HepG2 (cell line): ENCODE data around the gene CDC14B. TPM values are rescaled to one million over a fixed set of nuclear protein-coding genes. Genes with fewer than 3 reads are reported as not detected.

Experiments used
- ATAC-seq: fragments of 200-7000 bp; cut with Tn5 transposase; 3 replicates; pipeline ENCODE4 v1.9.1; 2020; ENCODE audit warnings: mild to moderate bottlenecking, moderate library complexity
- BruUV-seq: library from RNA; stranded (reverse); fragments of 400-500 nt; replicated peaks from 2 replicates; lab custom pipeline; 2021; lab: Mats Ljungman, UMichigan
- CTCF ChIA-PET: fragments of 300-600 bp; formaldehyde crosslinking; extraction: SDS; loops from one replicate; lab custom pipeline; 2021; ENCODE audit warnings: low total read pairs, inconsistent platforms, low intra/inter-chr PET ratio; lab: Yijun Ruan, JAX
- POLR2A ChIA-PET: fragments of 350-600 bp; sonication (Branson Sonifier 250); formaldehyde crosslinking; loops from one replicate; lab custom pipeline; 2020; ENCODE audit warnings: antibody characterized with exemption, inconsistent platforms; lab: Yijun Ruan, JAX
- DNase-seq: peaks from one replicate; pipeline ENCODE4 v3.0.0-alpha.2; 2015; ENCODE audit warnings: low spot score
- FAIRE-seq: peaks from 3 replicates; lab custom pipeline; 2011; peaks lifted over from hg19 to GRCh38; lab: Jason Lieb, UNC
- H2AFZ ChIP-seq: one replicate; pipeline ENCODE4 v1.6.1; 2011; ENCODE audit warnings: low read length, inconsistent platforms
- H3K27ac ChIP-seq: fragments of 300-600 bp; 3 replicates; pipeline ENCODE4 v1.8.0; 2011; ENCODE audit warnings: mixed run types, mild to moderate bottlenecking, mixed read lengths, low read length, inconsistent platforms; ENCODE audit not compliant: insufficient read depth; ENCODE audit errors: extremely low read length
- H3K27me3 ChIP-seq, 2 experiments: fragments of 200-600 bp in 1 of 2; 2 replicates in 1 of 2; 3 replicates in 1 of 2; pipeline versions ENCODE4 v1.6.0 to v1.8.0; 2011; ENCODE audit warnings: low read length in 2 of 2, mild to moderate bottlenecking in 2 of 2, moderate library complexity in 2 of 2, inconsistent platforms in 1 of 2; ENCODE audit not compliant: insufficient read depth in 2 of 2, control insufficient read depth in 1 of 2
- H3K36me3 ChIP-seq, 2 experiments: fragments of 200-600 bp in 1 of 2; replicated peaks in 1 of 2; 2 replicates in 1 of 2; 3 replicates in 1 of 2; pipeline versions ENCODE4 v1.5.1 to v1.8.0; 2011; ENCODE audit warnings: low read length in 2 of 2, inconsistent platforms in 1 of 2; ENCODE audit not compliant: insufficient read depth in 2 of 2, control insufficient read depth in 1 of 2
- H3K4me1 ChIP-seq: 2 replicates; pipeline ENCODE4 v1.5.1; 2012; ENCODE audit warnings: low read length, inconsistent platforms; ENCODE audit not compliant: insufficient read depth
- H3K4me2 ChIP-seq: 2 replicates; pipeline ENCODE4 v1.6.0; 2011; ENCODE audit warnings: low read depth, low read length, inconsistent platforms
- H3K4me3 ChIP-seq, 3 experiments: fragments of 200-600 bp in 1 of 3; sonication (generic), shearing (Covaris generic) in 1 of 3; replicated peaks in 1 of 3; 2 replicates each; pipeline ENCODE4 v1.5.1; 2011 to 2016; ENCODE audit warnings: low read length in 3 of 3, inconsistent platforms in 2 of 3, low read depth in 2 of 3, mild to moderate bottlenecking in 2 of 3, control low read depth in 1 of 3, mixed read lengths in 1 of 3; ENCODE audit not compliant: insufficient read depth in 1 of 3
- H3K79me2 ChIP-seq: one replicate; pipeline ENCODE4 v1.6.1; 2011; ENCODE audit warnings: low read length, inconsistent platforms; ENCODE audit not compliant: insufficient read depth
- H3K9ac ChIP-seq: 2 replicates; pipeline ENCODE4 v1.6.0; 2011; ENCODE audit warnings: mild to moderate bottlenecking, low read depth, low read length, inconsistent platforms; ENCODE audit not compliant: insufficient read depth
- H3K9me3 ChIP-seq: 2 replicates; pipeline ENCODE4 v1.5.1; 2012; ENCODE audit warnings: mild to moderate bottlenecking, low read length
- H4K20me1 ChIP-seq: 2 replicates; pipeline ENCODE4 v1.6.0; 2011; ENCODE audit warnings: inconsistent platforms, mild to moderate bottlenecking, low read length, moderate library complexity; ENCODE audit not compliant: insufficient read depth
- CCAR2 ChIP-seq: fragments of 200-400 bp; formaldehyde crosslinking; optimal IDR thresholded peaks from 2 replicates; pipeline ENCODE3; 2018; ENCODE audit warnings: low read depth, mild to moderate bottlenecking, low read length, moderate library complexity
- DRAP1 ChIP-seq: IDR thresholded peaks from 2 replicates; pipeline ENCODE4 v1.6.1; 2016; ENCODE audit warnings: missing genetic modification reagents, missing compliant biosample characterization
- KMT2A ChIP-seq: sonication (generic); formaldehyde crosslinking; IDR thresholded peaks from 2 replicates; pipeline ENCODE4 v1.4.0; 2020; ENCODE audit warnings: missing genetic modification reagents
- SIX1 ChIP-seq: sonication (generic); formaldehyde crosslinking; IDR thresholded peaks from 2 replicates; pipeline ENCODE4 v1.4.0; 2020; ENCODE audit warnings: missing genetic modification reagents, borderline replicate concordance
- SYNCRIP ChIP-seq: fragments of 200-400 bp; formaldehyde crosslinking; IDR thresholded peaks from 2 replicates; pipeline ENCODE4 v1.6.1; 2018; ENCODE audit warnings: mild to moderate bottlenecking, low read depth, low read length; ENCODE audit not compliant: insufficient read depth
- ZBTB26 ChIP-seq: IDR thresholded peaks from 2 replicates; pipeline ENCODE4 v1.6.1; 2016; ENCODE audit warnings: missing compliant biosample characterization, missing genetic modification reagents, borderline replicate concordance
- ZFP1 ChIP-seq: IDR thresholded peaks from 2 replicates; pipeline ENCODE4 v1.6.1; 2016
- ZNF337 ChIP-seq: sonication (generic); formaldehyde crosslinking; IDR thresholded peaks from 2 replicates; pipeline ENCODE4 v1.5.1; 2020; ENCODE audit warnings: missing genetic modification reagents, low read depth, mild to moderate bottlenecking, borderline replicate concordance
- ZNF781 ChIP-seq: sonication (generic); formaldehyde crosslinking; IDR thresholded peaks from 2 replicates; pipeline ENCODE4 v1.5.1; 2020; ENCODE audit warnings: borderline replicate concordance, mild to moderate bottlenecking, missing genetic modification reagents; ENCODE audit errors: not compliant biosample characterization
- WGBS: methylation state at CpG from one replicate; pipeline ENCODE4 v1.1.6; 2017; ENCODE audit warnings: low lambda C conversion rate; 5-methylcytosine and 5-hydroxymethylcytosine counted together
- in situ Hi-C: cut with HindIII; loops from 2 replicates; pipeline ENCODE4 v1.10.0; 2017; ENCODE audit warnings: low pct_unique_long_range_greater_than_20kb; ENCODE audit not compliant: extremely low pct_ligation_motif_present
- intact Hi-C: fragments of 100-400 bp; cut with micrococcal nuclease; formaldehyde crosslinking; loops from one replicate; pipeline ENCODE4 v1.10.0; 2022; ENCODE audit not compliant: unreplicated experiment
- polyA plus RNA-seq, 8 experiments: library from polyadenylated mRNA; depleted of rRNA in 3 of 8; stranded (reverse) in 7 of 8; unstranded in 1 of 8; fragments of >200 nt; fragmentation: Illumina TruSeq in 4 of 8; extraction: Trizol in 4 of 8; gene quantifications; 2 replicates each; pipeline versions ENCODE4 v1.2.1 to v1.2.3, GENCODE V29; 2011 to 2016; ENCODE audit warnings: low read depth in 4 of 8, missing spikeins in 1 of 8, mixed read lengths in 1 of 8; ENCODE audit not compliant: insufficient read depth in 1 of 8
- total RNA-seq, 5 experiments: library from RNA; depleted of rRNA; stranded (reverse); fragments of >200 nt; fragmentation: Illumina TruSeq; extraction: Trizol; gene quantifications; 2 replicates each; pipeline ENCODE4 v1.2.3, GENCODE V29; 2016; ENCODE audit warnings: low read depth in 1 of 5
- TF ChIP-seq, protein P1 (sequence below): sonication (generic); formaldehyde crosslinking; IDR thresholded peaks from 2 replicates; pipeline ENCODE4 v1.4.0; 2020; ENCODE audit warnings: missing genetic modification reagents, borderline replicate concordance

The CDC14B gene
- total and polyA plus RNA-seq, 2 of the 13 experiments (the other 11 are each of a cell fraction or from before 2014, with no cell fraction given) = 25.8 to 33.3 TPM

GRCh38 chr9:96502539-96503373 is 116.9 kb downstream of the CDC14B start:
- no peaks in the 10 kb centered on the region for H3K27me3 ChIP-seq
- H3K4me1 ChIP-seq = peaks cover 21% of the 10 kb centered on the region
- peaks cover 3 to 26% of the 10 kb centered on the region in 2 experiments; a peak in 4 of 5 replicates for H3K36me3 ChIP-seq
- no peak overlapping the region for H3K27ac ChIP-seq
- no peak overlapping the region for H3K9ac ChIP-seq
- CTCF ChIA-PET = no interaction called here
- no peak for FAIRE-seq
- H3K9me3 ChIP-seq = no peaks in the 10 kb centered on the region
- H2AFZ ChIP-seq = no peak overlapping the region
- no peak overlapping the region for H3K4me2 ChIP-seq
- no peaks in the 10 kb centered on the region for H4K20me1 ChIP-seq
- no peak for DNase-seq
- no peak overlapping the region for H3K4me3 ChIP-seq
- H3K79me2 ChIP-seq = no peaks in the 10 kb centered on the region
- BruUV-seq = no TSS peak
- WGBS = 98% methylated on average over 6 of the region's 6 CpGs
- intact Hi-C loops = no loop called here
- TF ChIP-seq SIX1 (CRISPR knock-in tag) (peak; percentile 27; the same call in 1 of the 2 replicates), DRAP1 (CRISPR knock-in tag) (no peak)
- no peak for ATAC-seq
- POLR2A ChIA-PET = interaction anchor here (1.5 kb wide), 1 partner anchor 11 kb away, joined by 9 read pairs; no protein-coding TSS in a partner anchor
- in situ Hi-C loops = no loop called here

DNA sequence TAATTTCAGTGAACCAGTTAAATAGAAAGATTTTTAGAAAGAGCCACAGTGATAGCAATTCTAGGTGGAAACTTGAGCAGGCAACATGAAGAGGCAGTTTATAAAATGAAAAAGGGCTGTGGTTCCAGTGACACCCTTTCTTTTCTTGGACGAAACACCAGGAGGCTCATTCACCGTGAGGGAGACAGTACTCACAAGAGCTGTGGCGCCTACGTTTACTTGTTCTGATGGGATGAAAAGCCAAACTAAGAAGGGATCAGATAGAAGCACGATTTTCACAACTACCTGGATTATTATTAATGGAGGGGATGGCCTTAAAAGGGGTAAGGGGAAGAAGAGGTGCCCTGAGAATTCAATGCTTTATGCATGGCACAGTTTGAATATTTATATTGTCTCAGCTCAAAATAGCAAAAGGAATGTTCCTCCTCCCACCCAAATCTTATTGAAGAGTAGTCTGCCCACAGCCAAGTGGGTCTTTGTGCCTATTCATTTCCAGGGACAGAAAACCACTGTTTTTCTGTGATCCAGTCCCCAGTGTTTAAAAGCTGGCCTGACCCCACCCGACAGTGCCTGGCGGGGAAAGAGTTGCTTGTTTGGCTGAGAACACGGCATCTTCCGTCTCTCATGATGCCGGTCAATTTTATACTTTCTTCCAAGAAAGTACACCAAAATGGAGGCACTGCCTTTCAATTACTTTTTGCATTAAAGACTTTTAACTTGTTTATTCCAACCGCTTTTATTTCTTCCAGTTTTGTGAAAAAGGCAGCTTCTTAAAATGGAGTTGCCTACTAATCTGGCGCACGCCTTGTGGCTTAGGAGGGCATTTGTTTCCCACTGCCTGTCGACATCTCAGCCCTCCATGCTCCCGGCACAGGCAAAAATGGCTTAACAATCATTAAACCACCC is 117.8 kb downstream of the CDC14B start:
- in situ Hi-C loops = no loop called here
- 98% methylated on average over 15 of the region's 15 CpGs for WGBS
- Histone ChIP-seq H3K4me1 (peaks cover 21% of the 10 kb centered on the region), H3K27ac (no peak overlapping the region), H3K79me2 (no peaks in the 10 kb centered on the region), H3K9ac (no peak overlapping the region), H2AFZ (no peak overlapping the region), H3K9me3 (no peaks in the 10 kb centered on the region), H3K36me3 (peaks cover 4 to 24% of the 10 kb centered on the region in 2 experiments; a peak in 4 of 5 replicates), H3K4me3 (no peak overlapping the region), H3K4me2 (no peak overlapping the region), H3K27me3 (no peaks in the 10 kb centered on the region), H4K20me1 (no peaks in the 10 kb centered on the region)
- POLR2A ChIA-PET = no interaction called here
- FAIRE-seq = no peak
- no peak for ATAC-seq
- DNase-seq = no peak
- BruUV-seq = no TSS peak
- intact Hi-C loops = no loop called here
- CTCF ChIA-PET = no interaction called here
- TF ChIP-seq ZFP1 (CRISPR knock-in tag) = no peak
- TF ChIP-seq ZNF781 (CRISPR knock-in tag) = no peak
- no peak for TF ChIP-seq SYNCRIP
- no peak for TF ChIP-seq ZBTB26 (CRISPR knock-in tag)
- no peak for TF ChIP-seq ZNF337 (CRISPR knock-in tag)
- no peak for TF ChIP-seq KMT2A (CRISPR knock-in tag)
- TF ChIP-seq, protein P1, sequence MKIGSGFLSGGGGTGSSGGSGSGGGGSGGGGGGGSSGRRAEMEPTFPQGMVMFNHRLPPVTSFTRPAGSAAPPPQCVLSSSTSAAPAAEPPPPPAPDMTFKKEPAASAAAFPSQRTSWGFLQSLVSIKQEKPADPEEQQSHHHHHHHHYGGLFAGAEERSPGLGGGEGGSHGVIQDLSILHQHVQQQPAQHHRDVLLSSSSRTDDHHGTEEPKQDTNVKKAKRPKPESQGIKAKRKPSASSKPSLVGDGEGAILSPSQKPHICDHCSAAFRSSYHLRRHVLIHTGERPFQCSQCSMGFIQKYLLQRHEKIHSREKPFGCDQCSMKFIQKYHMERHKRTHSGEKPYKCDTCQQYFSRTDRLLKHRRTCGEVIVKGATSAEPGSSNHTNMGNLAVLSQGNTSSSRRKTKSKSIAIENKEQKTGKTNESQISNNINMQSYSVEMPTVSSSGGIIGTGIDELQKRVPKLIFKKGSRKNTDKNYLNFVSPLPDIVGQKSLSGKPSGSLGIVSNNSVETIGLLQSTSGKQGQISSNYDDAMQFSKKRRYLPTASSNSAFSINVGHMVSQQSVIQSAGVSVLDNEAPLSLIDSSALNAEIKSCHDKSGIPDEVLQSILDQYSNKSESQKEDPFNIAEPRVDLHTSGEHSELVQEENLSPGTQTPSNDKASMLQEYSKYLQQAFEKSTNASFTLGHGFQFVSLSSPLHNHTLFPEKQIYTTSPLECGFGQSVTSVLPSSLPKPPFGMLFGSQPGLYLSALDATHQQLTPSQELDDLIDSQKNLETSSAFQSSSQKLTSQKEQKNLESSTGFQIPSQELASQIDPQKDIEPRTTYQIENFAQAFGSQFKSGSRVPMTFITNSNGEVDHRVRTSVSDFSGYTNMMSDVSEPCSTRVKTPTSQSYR (CRISPR knock-in tag) = no peak
- TF ChIP-seq CCAR2 = no peak
